AML-193 (cell line): Measurements from ENCODE around the gene OR10H1.
"Not testable (repeated sequence)": the region's sequence is repeated elsewhere in the genome, so short reads cannot be mapped to it uniquely, and the experiment has no call there.

ENCODE experiments used
- DNase-seq, 2 experiments: peaks; one replicate each; lab custom pipeline; 2025; lab: John Stamatoyannopoulos, UW

The OR10H1 gene

DNA sequence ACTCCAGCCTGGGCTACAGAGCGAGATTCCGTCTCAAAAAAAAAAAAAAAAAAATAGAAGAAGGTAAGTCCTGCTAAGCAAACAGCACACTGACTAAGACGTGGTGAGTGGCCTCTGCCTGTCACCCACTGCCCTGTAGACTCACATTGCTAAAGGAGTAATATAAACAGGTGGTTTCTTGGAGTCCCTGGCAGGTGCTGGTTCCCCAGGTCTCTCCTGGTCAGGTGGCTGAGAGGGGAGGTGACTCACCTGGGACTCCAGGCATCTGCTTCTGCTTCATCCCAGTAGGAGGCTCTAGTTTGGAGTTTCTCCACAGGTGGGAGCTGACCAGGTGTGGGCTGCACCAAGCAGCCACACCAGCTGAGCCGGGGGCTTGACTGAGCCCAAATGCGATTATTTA is at the start of gene OR10H1:
Gene OR10H1, minus strand, starts transcription at position 359 of the 400 bp plus-strand sequence. CDS start 7,627 bp downstream, outside the sequence.
- DNase-seq = no peak

DNA sequence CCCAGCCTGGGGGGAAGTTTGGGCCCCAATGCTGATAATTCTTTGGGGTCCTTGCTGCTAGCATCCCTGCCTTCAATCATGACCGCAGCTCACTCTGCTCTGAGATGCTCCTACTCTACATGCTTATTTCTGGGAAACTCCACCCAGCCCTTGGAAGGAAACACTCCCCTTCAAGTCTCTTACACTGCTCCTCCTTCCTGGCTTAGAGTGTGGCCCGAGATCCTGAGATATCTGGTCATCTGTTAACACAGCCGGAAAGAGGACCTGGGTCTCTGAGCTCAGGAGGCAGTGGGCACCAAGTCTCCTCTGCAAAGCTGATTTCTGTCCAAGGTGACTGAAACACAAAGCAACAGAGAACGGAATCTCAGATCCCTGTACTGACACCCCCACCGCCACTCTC is 49.4 kb upstream of the OR10H1 start:
- no peak for DNase-seq

- peak in 1 of 2 experiments; percentile 6 for DNase-seq
Observed at GRCh38 chr19:15863272-15863671, 47.8 kb upstream of the OR10H1 start.

- DNase-seq = no peak
Observed at GRCh38 chr19:15862444-15862843, 47.0 kb upstream of the OR10H1 start.

DNA sequence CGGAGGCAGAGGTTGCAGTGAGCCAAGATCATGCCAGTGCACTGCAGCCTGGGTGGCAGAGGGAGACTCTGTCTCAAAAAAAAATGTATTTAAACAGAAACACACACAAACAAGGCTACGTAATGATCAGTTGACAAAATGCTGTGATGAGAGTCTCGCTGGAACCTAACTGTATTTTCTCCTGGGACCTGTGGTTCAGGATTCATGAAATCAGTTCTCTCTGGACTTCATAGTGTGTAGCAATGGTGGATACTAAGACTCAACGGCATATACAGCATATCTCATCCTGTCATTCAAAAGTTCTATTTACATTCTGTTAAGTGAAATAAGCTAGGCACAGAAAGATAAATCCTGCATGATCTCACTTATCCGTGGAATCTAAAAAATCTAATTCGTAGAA is 45.1 kb upstream of the OR10H1 start:
- DNase-seq = no peak

DNA sequence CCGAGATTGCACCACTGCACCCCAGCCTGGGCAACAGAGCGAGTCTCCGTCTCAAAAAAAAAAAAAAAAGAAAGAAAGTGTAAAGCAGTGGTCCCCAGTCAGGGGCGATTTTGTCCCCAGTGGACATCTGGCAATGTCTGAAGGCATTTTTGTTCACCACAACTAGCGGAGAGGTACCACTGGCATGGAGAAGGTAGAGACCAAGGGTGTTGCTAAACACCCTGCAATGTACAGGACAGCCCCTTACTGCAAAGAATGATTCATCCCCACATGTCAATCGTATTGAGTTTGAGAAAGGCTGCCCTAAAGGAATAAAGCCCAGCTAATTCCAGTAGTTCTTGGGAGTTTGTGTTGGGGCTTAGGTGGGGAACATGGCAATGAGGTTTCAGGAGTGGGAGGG is 43.7 kb upstream of the OR10H1 start:
- DNase-seq = no peak

DNA sequence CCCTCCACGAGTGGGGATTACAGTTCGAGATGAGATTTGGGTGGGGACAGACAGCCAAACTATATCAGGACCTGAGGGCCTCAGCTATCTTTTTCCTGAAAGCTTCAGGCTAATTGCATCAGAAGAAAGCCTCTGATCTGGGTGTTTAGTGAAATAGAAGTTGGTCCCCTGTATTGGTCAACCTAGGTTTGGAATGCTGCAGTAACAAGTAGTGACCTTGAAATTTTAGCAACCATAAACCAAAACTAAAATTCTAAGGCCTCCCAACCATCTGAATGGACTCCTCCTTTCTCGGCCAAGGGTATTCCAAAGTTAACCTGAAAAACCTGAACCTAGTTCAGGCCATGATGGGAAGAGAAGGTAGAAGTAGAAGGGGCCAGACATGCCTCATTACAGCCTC is 34.9 kb upstream of the OR10H1 start:
- DNase-seq = no peak

DNA sequence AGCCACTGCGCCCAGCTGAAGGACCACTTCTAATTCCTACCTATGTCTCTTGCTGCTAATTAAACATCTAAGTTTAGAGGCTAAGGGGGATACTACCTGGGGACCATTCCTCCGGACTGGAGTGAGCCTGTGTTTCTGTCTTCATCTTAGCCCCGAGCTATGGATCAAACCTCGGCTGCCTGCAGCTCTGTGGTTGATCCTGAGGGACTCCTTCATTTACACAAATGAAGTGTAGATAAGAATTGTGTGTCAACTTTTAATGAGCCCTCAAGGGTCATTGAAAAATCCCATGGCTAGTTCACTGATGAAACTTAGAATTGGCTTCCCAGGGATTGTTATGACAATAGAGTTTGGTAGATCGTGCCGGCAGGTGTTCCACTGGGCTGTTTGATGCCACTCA is 31.5 kb upstream of the OR10H1 start:
- DNase-seq = no peak

DNA sequence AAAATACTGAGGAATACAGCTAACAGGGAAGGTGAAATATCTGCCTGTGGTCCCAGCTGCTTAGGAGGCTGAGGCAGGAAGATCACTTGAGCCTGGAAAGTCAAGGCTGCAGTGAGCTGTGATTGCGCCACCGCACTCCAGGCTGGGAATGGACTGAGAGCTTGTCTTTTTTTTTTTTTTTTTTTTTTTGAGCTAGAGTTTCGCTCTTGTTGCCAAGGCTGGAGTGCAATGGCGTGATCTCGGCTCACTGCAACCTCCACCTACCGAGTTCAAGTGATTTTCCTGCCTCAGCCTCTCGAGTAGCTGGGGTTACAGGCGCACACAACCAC is 28.4 kb upstream of the OR10H1 start:
- not testable (repeated sequence) for DNase-seq

- DNase-seq = no peak
Observed at GRCh38 chr19:15843203-15843893, 27.9 kb upstream of the OR10H1 start.

DNA sequence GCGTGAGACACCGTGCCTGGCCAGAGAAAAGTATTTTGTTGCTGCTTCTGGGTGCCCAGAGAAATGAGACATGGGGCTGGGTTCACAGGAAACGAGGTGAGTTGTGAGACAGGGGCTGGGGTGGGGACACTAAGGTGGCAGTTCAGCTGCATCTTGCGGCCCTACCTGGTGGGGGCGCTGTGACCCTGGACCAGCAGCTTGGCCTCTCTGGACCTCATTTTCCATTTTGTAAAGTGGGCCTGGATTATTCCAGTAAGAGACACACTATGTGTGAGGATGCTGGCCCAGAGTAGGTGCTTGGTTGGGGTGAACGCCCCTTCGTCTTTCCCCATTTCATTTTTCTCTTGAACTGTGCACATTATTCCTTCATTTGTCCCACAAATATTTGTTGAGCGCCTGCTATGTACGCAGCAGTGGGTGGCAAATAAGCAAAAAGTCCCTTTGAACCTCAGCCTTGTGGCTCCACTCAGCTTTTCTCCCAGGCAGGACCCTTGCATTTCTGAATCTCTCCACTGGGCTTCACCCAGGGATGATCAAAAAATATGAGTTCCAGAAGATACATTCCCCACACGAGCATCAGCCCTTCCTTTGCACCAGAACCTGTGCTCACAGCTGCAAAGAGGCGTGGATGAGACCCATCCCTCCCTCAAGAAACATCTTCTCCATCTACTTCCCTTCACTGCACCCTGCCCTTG is 26.6 kb upstream of the OR10H1 start:
- DNase-seq = no peak

DNA sequence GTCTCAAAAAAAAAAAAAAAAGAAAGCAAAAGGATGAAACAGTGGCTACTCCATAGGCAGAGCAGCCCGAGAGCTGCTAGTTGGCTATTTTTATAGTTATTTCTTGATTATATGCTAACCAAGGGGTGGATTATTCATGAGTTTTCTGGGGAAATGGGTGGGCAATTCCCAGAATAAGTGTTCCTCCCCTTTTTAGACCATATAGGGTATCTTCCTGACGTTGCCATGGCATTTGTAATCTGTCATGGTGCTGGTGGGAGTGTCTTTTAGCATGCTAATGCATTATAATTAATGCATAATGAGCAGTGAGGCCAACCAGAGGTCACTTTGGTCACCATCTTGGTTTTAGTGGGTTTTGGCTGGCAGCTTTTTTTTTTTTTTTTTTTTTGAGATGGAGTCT is 25.4 kb upstream of the OR10H1 start:
- no peak for DNase-seq

DNA sequence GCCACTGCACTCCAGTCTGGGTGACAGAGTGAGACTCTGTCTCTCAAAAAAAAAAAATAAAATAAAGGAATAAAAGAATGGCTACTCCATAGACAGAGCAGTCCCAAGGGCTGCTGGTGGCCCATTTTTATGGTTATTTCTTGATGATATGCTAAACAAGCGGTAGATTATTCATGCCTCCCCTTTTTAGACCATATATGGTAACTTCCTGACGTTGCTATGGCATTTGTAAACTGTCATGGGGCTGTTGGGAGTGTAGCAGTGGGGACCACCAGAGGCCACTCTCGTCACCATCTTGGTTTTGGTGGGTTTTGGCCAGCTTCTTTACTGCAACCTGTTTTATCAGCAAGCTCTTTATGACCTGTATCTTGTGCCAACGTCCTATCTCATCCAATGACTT is 24.4 kb upstream of the OR10H1 start:
- DNase-seq = not testable (repeated sequence)

- no peak for DNase-seq
Observed at GRCh38 chr19:15838351-15838750, 22.9 kb upstream of the OR10H1 start.

DNA sequence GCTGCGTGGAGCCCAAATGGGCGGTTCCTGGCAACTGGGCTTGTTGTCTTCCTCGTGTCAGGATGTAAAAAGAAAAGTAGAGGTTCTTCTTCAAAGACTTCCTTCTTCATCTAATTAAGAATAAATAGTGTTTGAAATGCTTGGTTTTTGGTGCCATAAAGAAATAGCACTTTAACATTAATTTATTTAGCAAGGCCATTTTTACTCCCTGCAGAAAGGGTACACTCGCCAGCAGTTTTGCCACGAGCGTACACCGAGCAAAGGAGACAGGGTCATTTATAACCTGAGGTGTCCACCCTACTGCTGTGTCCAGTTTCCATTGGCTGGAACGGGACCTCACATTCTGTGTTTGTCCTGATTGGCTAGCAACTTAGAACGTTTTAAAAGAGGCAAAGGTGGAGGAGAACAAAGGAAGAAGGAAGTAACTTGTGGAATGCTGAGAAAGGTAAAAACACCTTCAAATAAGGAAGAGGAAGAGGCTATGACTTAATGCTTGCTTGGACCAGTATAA is 21.8 kb upstream of the OR10H1 start:
- DNase-seq = peak; percentile 73 to 92

DNA sequence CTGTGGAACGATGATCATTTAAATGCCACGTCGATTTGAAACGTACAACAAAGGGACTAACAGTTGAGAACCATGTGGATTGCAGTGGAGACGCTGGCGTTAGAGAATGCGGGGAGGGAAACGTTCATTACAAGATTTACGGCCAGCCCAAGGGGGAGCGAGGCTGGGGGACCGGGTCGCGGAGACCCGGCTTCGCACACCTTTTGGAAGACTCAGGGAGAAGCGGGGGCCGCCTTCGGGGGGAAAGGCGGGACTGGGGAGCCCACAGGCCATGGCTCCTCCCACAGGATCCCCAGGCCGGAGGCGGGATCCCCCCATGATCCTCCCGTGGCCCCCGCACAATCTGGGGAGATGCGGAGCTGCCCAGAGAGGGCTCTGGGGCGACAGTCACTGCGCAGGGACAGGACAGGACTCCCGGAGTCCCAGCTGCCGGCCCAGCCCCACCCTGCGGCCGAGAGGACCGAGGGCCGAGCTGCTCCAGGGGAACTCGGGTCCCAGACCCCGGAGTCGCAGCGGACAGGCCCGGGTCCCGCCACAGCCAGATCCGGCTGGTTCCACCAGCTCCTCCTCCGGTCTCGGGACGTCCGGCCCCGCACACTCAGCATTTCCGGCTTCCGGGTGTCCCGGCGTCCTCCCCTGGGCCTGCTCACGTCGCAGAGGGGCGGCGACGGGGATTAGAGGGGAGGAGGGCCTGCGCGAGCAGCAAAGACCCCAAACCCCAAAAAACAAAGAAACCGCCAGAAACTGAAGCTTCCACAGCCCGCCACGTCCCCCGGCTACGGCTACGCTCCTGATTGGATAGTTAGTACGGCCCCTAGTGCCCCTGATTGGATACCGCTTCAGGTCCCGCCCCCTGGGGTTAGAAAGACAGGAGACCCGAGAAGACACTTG is 21.1 kb upstream of the OR10H1 start:
- peak; percentile 96 to 98 for DNase-seq

DNA sequence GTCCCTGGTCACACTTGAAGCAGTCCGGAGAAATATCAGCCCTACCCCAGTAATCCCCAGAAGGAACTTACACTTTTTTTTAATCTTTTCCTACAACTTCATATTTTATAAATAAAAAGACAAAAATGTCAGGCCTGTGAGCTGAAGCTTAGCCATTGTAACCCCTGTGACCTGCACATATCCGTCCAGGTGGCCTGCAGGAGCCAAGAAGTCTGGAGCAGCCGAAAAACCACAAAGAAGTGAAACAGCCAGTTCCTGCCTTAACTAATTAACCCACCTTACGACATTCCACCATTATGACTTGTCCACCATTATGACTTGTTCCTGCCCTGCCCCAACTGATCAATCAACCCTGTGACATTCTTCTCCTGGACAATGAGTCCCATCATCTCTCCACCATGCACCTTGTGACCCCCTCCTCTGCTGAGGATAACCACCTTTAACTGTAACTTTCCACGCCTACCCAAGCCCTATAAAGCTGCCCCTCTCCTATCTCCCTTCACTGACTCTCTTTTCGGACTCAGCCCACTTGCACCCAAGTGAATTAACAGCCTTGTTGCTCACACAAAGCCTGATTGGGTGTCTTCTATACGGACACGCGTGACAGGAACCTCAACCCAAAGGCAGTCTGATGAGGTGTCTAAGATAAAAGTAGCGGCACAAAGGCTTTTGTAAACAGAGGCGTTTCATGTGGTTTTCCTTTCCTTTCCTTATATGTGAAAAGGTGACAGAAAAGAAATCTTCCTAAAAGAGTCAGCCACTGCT is 20.3 kb upstream of the OR10H1 start:
- DNase-seq = not testable (repeated sequence)

DNA sequence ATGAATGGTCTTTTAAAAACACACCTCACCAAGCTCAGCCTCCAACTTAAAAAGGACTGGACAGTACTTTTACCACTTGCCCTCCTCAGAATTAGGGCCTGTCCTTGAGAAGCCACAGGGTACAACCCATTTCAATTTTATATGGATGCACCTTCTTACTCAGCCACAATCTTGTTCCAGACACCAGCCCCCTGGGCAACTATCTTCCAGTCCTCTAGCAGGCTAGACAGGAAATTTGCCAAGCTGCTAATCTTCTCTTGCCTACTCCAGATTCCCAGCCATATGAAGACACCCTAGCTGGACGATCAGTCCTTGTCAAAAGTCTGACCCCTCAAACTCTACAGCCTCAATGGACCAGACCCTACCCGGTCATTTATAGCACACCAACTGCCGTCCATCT is 18.8 kb upstream of the OR10H1 start:
- DNase-seq = not testable (repeated sequence)

GRCh38 chr19:15831626-15832025 is 16.2 kb upstream of the OR10H1 start:
- DNase-seq = no peak

DNA sequence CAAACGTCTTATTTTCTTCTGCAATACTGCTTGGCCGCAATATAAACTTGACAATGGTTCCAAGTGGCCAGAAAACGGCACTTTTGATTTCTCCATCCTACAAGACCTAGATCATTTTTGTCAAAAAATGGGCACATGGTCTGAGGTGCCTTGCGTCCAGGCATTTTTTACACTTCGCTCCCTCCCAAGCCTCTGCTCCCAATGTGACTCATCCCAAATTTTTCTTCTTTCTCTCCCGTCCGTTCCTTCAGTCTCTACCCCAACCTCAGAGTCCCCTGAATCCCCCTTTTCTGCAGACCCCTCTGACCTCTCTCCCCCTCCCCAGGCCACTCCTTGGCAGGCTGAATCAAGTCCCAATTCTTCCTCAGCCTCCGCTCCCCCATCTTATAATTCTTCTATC is 14.3 kb upstream of the OR10H1 start:
- no peak for DNase-seq

DNA sequence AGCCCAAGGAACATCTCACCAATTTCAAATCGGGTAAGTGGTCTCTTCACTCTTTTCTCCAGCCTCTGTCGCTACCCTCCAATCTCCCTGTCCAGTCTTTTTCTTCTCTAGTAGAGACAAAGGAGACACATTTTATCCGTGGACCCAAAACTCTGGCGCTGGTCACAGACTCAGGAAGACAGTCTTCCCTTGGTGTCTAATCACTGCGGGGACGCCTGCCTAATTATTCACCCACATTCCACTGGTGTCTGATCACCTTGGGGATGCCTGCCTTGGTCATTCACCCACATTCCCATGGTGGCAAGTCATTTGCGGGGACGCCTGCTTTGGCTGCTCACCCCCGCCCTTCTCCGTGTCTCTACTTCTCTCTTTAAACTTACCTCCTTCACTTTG is 13.8 kb upstream of the OR10H1 start:
- no peak for DNase-seq
